IMR-90 (cell line): ENCODE data around the gene GPR160.

Experiments used
- BHLHE40 ChIP-seq: fragments of 150-350 bp; IDR thresholded peaks from 2 replicates; pipeline ENCODE4 v1.6.1; 2016; ENCODE audit warnings: mild to moderate bottlenecking, low read depth, low read length
- CEBPB ChIP-seq: IDR thresholded peaks from 2 replicates; pipeline ENCODE4 v1.6.1; 2012; ENCODE audit warnings: low read depth, low read length, improper control_type of control experiment
- CTCF ChIP-seq: conservative IDR thresholded peaks from 2 replicates; pipeline ENCODE4 v1.5.1; 2012; ENCODE audit warnings: mild to moderate bottlenecking, low read depth, low read length, improper control_type of control experiment
- POLR2A ChIP-seq: IDR thresholded peaks from 2 replicates; pipeline ENCODE4 v1.6.1; 2012; ENCODE audit warnings: mild to moderate bottlenecking, low read depth, low read length

DNA sequence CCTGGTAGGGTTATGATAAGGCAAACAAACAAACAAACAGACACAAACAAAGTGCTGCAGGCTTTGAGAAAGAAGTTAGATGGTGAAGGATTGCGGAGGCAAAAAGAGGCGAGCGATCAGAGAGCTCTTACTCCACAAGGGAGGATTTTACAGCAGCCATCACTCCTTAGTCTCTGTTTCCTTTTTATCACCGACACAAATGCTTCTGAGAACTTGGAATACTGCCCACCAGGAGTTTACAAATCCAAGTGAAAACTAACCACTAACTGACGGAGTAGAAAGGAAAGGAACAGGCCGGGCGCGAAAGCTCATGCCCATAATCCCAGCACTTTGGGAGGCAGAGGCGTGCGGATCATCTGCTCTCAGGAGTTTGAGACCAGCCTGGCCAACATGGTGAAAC is 35.6 kb upstream of the GPR160 start:
- TF ChIP-seq CTCF (no peak), BHLHE40 (no peak), POLR2A (no peak), CEBPB (no peak)
